RWPE2 (cell line): ENCODE data around the gene RORB.

ENCODE experiments used
- ATAC-seq: fragments of 200-7000 bp; cut with Tn5 transposase; 3 replicates; pipeline ENCODE4 v1.9.1; 2021; ENCODE audit warnings: low read depth
- DNase-seq: peaks from one replicate; pipeline ENCODE4 v3.0.0-alpha.2; 2020; ENCODE audit warnings: low spot score
- H3K27ac ChIP-seq: fragments of 450-650 bp; 2 replicates; pipeline ENCODE4 v1.5.1; 2017; ENCODE audit warnings: mild to moderate bottlenecking; ENCODE audit not compliant: poor library complexity, severe bottlenecking
- H3K27me3 ChIP-seq: fragments of 250-450 bp; sonication (Bioruptor Pico); 2 replicates; pipeline ENCODE4 v1.5.1; 2021; ENCODE audit warnings: mild to moderate bottlenecking, moderate library complexity; ENCODE audit not compliant: insufficient read depth, poor library complexity, severe bottlenecking
- H3K36me3 ChIP-seq: fragments of 250-450 bp; sonication (Bioruptor Pico); 2 replicates; pipeline ENCODE4 v1.5.1; 2020; ENCODE audit warnings: low read depth, mild to moderate bottlenecking, moderate library complexity
- H3K4me1 ChIP-seq: fragments of 250-450 bp; sonication (Bioruptor Pico); 2 replicates; pipeline ENCODE4 v1.5.1; 2021; ENCODE audit warnings: mild to moderate bottlenecking, moderate library complexity; ENCODE audit not compliant: insufficient read depth, poor library complexity, severe bottlenecking
- H3K4me3 ChIP-seq: fragments of 250-450 bp; sonication (Bioruptor Pico); 2 replicates; pipeline ENCODE4 v1.5.1; 2021; ENCODE audit warnings: mild to moderate bottlenecking, moderate library complexity; ENCODE audit not compliant: severe bottlenecking
- H3K9me3 ChIP-seq: fragments of 250-450 bp; sonication (Bioruptor Pico); 2 replicates; pipeline ENCODE4 v1.5.1; 2021; ENCODE audit warnings: mild to moderate bottlenecking, moderate library complexity; ENCODE audit not compliant: severe bottlenecking
- CTCF ChIP-seq: fragments of 450-650 bp; IDR thresholded peaks from one replicate; pipeline ENCODE4 v1.5.1; 2017; ENCODE audit warnings: mild to moderate bottlenecking, moderate library complexity; ENCODE audit not compliant: poor library complexity, severe bottlenecking

RORB gene

DNA sequence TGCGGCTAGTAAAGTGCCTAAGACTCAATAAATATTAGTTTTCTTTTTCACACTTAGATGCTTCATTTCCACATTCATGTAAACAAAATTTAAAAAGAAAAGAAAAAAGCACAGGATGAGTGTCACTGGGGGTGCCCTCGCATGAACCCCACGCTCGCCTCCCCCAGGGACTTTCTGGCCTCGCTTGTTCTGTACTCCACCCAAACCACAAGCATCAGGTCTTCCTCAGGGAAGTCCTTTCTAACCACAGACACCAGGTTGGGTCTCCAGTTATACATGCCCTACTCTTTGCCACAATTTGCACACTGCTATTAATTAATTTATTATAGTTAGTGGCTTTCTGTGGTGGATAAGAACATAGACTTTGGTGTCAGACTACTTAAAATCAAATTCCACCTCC is 92.4 kb downstream of the RORB start:
- DNase-seq (no peak), ATAC-seq (no peak)
- Histone ChIP-seq H3K27ac (no peak overlapping the region), H3K27me3 (peaks cover 3% of the 10 kb centered on the region), H3K36me3 (no peaks in the 10 kb centered on the region), H3K9me3 (no peaks in the 10 kb centered on the region), H3K4me1 (no peaks in the 10 kb centered on the region), H3K4me3 (no peak overlapping the region)
- no peak for TF ChIP-seq CTCF

DNA sequence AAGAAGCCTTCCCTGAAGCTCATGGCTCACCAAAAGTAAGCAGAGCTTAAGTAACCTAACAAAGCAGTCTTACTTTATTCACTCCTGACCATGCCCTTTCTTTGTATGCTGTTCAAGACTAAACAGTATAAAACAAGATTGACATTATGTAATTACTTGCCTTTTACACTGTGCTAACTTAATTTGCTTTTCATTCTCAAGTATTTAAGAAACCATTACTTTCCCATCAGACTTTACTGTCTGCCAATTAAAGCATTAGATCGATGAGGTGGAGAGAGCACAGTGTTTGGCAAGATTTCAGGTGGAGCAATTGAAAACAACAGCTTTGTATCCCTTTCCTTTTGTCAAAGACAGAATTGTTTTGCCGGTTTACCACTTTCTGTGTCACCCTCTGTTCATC is 98.2 kb downstream of the RORB start:
- no peaks in the 10 kb centered on the region for H3K9me3 ChIP-seq
- DNase-seq, result no peak
- H3K4me1 ChIP-seq, result no peaks in the 10 kb centered on the region
- TF ChIP-seq CTCF, result no peak
- H3K27ac ChIP-seq, result no peak overlapping the region
- no peaks in the 10 kb centered on the region for H3K36me3 ChIP-seq
- H3K27me3 ChIP-seq, result no peaks in the 10 kb centered on the region
- ATAC-seq, result no peak
- no peak overlapping the region for H3K4me3 ChIP-seq

GRCh38 chr9:74598874-74599273 is 101.7 kb downstream of the RORB start:
- no peaks in the 10 kb centered on the region for H3K4me1 ChIP-seq
- no peak for TF ChIP-seq CTCF
- H3K27me3 ChIP-seq, result no peaks in the 10 kb centered on the region
- H3K36me3 ChIP-seq, result no peaks in the 10 kb centered on the region
- no peak overlapping the region for H3K4me3 ChIP-seq
- no peaks in the 10 kb centered on the region for H3K9me3 ChIP-seq
- DNase-seq, result no peak
- ATAC-seq, result no peak
- H3K27ac ChIP-seq, result no peak overlapping the region

GRCh38 chr9:74609671-74610405 is 112.7 kb downstream of the RORB start:
- Histone ChIP-seq H3K9me3 (no peaks in the 10 kb centered on the region), H3K4me1 (no peaks in the 10 kb centered on the region), H3K27ac (no peak overlapping the region), H3K36me3 (no peaks in the 10 kb centered on the region), H3K4me3 (no peak overlapping the region), H3K27me3 (no peaks in the 10 kb centered on the region)
- DNase-seq, result no peak
- ATAC-seq, result no peak
- TF ChIP-seq CTCF, result no peak

DNA sequence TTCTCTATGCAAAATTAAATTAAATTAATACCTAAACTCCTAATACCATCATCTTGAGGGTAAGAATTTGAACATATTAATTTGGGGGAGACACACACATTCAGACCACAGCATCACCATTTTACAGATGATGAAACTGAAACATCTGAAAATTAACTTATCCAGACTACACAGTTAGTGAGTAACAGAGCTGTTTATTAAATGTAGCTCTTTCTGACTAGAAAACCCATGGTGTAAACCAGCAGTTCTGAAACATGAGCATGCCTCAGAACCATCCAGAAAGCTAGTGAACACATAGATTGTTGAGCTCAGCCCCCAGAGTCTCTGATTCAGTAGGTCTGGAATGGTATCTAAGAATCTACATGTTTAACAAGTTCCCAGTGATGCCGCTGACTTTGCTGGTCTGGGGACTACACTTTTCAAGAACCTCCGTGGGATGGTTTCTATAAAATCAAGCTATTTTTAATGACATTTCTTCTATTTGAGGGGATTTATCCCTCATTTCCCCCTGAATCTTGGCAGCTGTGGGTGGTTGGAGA is 113.5 kb downstream of the RORB start:
- Histone ChIP-seq H3K36me3 (no peaks in the 10 kb centered on the region), H3K4me1 (no peaks in the 10 kb centered on the region), H3K9me3 (no peaks in the 10 kb centered on the region), H3K27ac (no peak overlapping the region), H3K27me3 (no peaks in the 10 kb centered on the region), H3K4me3 (no peak overlapping the region)
- ATAC-seq (no peak), DNase-seq (no peak)
- no peak for TF ChIP-seq CTCF
